T47D (cell line): ENCODE measurements around the gene CCM2.
"Not testable (repeated sequence)": the region's sequence is repeated elsewhere in the genome, so short reads cannot be mapped to it uniquely, and the experiment has no call there.

Source experiments
- DNase-seq, 2 experiments: peaks; one replicate each; pipeline versions ENCODE4 v3.0.0 to v3.0.0-alpha.2; 2011 to 2012; ENCODE audit warnings: low read depth in 1 of 2, low spot score in 1 of 2
- JUND ChIP-seq: IDR thresholded peaks from 2 replicates; pipeline ENCODE4 v1.6.1; 2012; ENCODE audit warnings: low read depth
- in situ Hi-C: cut with HindIII; loops from 2 replicates; pipeline ENCODE4 v1.10.0; 2016; ENCODE audit warnings: low sequenced_read_pairs, low pct_unique_long_range_greater_than_20kb

Gene CCM2

DNA sequence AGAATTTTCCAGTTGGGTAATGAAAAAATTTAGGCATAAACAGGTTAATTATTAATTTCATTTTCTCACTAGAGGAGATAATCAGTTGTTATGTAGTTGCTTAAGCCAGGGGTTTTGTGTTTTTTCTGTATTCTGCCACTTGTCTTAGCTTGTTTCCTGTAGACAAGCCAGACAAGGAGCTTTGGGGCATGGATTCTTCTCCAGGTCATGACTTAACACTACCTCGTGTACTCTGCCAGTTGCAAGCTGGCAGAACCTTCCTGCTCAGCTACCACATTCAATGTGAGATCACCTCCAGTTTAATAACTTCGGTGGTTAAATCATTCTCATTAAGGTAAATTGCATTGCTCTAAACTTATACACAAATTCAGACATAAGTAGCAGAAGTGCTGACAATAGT lies 1.8 kb downstream of the CCM2 start:
- peak in 1 of 2 experiments; percentile 37 for DNase-seq
- no peak for TF ChIP-seq JUND
- in situ Hi-C loops = no loop called here

DNA sequence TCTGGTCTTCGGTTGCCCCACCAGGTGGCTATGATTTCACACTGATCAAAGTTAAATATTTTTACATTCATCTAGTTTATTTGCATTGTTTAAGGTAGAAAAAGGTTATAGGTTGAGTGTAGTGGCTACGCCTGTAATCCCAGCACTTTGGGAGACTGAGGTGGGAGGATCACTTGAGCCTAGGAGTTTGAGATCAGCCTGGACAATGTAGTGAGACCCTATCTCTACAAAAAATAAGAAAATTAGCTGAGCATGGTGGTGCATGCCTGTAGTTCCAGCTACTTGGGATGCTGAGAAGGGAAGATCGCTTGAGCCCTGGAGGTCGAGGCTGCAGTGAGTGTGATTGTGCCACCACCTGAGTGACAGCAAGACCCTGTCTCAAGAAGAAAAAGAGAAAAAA lies 3.8 kb downstream of the CCM2 start:
- in situ Hi-C loops = no loop called here
- no peak for TF ChIP-seq JUND
- no peak for DNase-seq

DNA sequence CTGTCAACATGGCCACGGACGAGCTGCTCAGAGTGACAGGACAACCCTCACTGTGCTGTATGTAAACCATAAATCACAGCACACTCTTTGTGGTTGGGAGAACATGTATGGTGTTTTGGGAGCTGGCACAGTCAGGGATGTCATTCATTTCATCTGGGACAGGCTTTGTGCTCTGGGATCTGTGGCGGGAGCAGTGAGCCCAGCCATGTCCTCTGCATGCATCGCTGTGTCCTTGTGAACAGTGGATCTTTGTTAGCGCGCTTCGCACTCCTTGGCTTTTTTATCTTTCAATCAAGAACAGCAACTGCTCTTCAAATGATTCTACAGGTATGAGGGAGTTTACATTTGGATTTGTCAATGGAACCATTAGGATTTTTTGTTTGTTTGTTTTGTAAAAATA lies 7.1 kb downstream of the CCM2 start:
- in situ Hi-C loops = no loop called here
- no peak for TF ChIP-seq JUND
- DNase-seq = no peak

DNA sequence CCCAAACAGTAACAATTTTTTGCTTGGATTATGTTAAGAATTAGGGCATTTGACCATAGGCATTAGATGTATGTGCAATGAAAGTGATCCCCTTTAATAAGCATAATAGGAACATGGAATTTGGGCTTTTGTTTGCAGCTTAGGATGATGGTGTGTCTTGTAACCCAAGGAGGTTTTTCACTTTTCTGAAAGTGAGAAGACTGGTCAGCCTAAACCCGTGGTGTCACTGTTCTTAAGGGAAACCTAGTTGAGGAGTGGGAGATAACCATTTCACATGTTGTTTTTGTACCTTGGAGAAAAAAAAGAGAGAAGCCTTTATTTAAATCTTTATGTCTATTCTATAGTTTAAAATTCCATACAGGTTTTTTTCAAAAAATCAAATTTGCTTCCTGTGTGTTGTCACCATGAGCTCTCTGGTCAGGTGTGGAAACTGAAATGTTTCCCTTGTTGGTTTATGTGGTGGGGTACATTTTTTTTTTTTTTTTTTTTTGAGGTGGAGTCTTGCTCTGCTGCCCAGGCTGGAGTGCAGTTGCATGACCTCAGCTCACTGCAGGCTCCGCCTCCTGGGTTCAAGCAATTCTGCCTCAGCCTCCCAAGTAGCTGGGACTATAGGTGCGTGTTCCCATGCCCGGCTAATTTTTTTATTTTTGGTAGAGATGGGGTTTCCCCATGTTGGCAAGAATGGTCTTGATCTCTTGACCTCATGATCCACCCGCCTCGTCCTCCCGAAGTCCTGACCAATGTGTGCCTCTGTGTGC lies 7.7 kb downstream of the CCM2 start:
- no peak for TF ChIP-seq JUND
- in situ Hi-C loops = no loop called here
- no peak for DNase-seq

DNA sequence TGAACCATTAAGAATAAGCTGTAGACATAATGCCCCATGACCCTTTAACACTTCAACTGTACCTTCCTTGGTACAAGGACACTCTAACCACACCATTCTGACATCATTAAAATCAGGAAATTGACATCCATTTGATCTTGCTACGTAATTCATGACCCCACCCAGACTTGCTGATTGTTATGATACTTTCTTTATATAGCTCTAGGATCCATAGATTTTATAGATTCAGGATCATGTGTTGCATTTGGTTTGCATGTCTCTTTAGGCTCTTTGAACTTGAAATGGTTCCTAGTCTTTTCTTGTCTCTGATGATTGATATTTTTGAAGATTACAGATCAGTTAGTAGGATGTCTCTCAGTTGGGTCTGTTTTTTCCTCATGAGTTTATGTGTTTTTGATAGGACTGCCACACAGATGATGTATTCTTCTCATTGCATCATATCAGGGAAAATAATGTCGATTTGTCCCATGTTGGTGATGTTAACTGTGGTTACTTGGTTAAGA lies 13.5 kb downstream of the CCM2 start:
- DNase-seq = no peak
- TF ChIP-seq JUND = no peak
- in situ Hi-C loops = no loop called here

DNA sequence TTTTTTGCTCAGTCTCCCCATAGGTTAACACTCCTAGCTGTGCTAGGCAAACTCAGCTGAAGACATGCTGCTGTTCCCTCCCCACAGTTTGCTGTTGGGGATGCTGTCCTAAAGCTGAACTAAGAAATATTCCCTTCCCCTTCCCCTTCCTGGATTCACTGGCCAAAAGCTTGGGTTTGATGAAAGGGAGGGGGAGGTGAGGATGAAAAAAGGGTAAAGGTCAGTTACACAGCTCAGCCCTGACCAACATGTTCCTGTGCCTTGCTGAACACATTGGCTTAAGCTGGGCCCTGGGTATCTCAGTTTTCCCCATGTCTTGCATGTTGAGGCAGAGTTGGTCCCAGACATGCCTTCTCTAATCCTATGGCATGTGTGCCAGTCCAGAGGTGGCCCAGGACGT lies 15.3 kb downstream of the CCM2 start:
- in situ Hi-C loops = no loop called here
- DNase-seq = no peak
- TF ChIP-seq JUND = no peak

DNA sequence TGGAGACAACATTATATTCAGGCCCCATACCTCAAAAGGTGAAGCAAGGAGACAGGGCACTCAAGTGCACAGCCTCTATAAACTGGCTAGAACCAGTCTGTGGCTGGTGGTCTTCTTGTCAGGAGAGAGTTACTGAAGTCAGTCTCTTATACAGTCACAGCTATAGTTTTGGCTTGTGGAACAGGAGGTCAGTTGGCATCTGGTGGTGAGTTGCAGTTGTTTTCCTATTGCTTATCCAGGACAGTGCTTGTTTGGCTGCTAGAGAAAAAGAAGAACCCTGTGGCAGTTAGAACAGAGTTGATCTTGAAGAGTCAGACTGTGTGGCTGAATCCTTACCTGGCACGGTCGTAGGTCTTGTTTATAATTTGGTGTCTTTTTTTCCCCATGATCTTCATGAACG lies 17.3 kb downstream of the CCM2 start:
- in situ Hi-C loops = no loop called here
- TF ChIP-seq JUND = no peak
- DNase-seq = no peak

DNA sequence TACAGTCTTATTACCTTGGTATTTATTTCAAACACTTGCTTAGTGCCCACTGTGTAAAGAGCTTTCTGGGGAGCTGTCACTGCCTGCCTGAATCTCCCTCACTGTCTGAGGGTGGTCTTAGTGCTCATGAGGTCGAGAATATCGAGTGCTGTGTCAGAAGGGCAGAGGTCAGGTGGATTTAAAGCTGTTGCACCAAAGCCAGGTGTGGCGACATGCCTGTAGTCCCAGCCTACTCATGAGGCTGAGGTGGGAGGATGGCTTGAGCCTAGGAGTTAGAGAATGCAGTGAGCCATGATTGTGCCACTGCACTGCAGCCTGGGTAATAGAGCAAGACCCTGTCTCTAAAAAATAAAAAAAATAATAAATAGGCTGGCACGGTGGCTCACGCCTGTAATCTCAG lies 20.9 kb downstream of the CCM2 start:
- TF ChIP-seq JUND = no peak
- DNase-seq = no peak
- in situ Hi-C loops = no loop called here

DNA sequence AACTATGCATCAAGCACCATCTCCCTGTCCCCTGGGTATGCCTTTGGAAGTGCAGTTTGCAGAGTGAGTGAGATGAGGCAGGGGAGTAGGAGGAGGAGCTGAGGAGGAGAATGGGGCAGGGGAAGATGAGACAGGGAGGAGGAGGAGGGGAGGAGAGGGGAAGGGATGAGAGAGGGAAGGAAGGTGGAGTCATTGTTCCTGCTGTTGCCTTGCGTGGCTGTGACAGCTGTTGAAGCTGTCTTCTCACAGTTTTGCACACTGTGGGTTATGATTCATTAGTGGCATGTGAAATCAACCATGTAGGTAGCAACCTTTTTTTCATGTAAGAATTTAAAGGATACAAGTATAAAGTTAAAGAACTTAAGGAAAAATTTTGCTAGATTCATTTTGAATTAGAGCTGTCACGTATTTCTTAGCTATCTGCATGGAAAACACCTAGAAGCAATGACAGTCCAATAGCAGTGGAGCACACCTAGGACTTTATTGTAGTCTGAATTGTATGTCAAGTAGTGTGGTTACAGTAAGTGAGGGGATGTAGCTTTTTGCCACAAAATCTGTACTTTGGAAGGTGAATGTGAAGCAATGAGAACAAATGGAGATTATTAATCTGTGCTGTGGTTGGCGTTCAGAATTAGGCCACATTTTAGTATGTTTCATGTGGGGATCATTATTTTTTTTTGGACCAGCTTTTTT lies 21.7 kb downstream of the CCM2 start:
- TF ChIP-seq JUND = no peak
- DNase-seq = no peak
- in situ Hi-C loops = no loop called here

DNA sequence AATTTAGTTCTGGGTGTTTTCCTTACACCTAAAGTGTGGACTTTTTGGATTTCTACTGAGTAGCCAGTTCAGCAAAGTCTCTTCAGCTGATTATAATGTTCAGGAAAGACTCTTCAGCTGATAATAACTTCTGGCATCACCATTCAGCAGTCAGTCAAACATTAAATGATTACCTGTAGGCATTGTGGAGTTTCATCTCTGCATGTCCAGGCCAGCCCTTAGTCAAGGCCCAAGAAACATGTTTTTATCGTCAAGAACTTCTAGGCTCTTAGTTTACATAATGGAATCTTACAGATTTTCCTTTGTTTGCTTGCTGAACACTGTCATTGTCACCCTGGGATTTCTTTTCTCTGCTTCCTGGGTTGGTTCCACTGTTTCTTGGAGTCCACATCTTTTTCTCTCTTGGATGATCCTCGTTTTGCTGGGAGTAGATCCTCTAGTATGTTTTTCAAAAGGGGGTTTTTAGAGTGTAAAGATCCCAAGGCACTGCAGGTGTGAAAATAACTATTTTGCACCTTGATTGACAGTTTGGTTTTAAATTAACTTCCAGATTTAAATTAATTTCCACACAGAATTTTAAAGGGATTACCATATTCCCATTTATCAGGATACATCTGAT lies 24.2 kb downstream of the CCM2 start:
- no peak for TF ChIP-seq JUND
- in situ Hi-C loops = no loop called here
- no peak for DNase-seq

DNA sequence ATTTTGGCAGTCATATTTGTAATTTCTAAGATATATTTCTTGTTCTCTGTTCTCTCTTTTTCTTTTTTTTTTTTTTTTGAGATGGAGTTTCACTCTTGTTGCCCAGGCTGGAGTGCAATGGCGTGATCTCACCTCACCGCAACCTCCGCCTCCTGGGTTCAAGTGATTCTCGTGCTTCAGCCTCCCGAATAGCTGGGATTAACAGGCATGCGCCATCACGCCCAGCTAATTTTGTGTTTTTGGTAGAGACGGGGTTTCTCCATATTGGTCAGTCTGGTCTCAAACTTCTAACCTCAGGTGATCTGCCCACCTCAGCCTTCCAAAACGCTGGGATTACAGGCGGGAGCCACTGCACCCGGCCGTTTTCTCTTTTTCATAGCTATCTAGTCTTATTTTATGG lies 25.5 kb downstream of the CCM2 start:
- in situ Hi-C loops, DNase-seq: not testable (repeated sequence)

DNA sequence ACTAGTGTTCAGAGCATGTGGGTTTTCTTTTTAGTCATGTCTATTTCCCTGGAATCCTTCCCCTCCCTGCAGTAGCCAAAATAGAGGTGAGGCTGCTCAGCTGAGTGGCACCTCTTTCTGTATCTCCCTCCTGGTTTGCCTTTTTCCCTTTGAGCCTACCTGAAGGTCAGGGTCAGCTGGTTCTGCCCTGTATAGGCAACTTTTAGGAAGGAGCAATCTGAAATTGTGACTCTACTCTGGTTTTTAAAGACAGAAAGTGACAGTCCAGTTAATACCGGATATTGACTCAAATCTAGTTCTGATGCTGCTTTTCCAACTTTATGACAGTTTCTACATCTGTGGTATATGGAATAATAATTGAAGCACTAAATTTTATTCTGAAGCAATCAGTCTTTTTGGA lies 26.0 kb downstream of the CCM2 start:
- DNase-seq = no peak
- no peak for TF ChIP-seq JUND
- in situ Hi-C loops = no loop called here
